ENCODE results near the gene ZBTB42. TPM values are rescaled to one million over a fixed set of nuclear protein-coding genes. Genes with fewer than 3 reads are reported as not detected.
A peak's percentile ranks its signal among the peaks of the same experiment; 100 is the strongest.

ZBTB42 gene
- total RNA-seq, 1 experiment from 2014 or later: 6.4 TPM

DNA sequence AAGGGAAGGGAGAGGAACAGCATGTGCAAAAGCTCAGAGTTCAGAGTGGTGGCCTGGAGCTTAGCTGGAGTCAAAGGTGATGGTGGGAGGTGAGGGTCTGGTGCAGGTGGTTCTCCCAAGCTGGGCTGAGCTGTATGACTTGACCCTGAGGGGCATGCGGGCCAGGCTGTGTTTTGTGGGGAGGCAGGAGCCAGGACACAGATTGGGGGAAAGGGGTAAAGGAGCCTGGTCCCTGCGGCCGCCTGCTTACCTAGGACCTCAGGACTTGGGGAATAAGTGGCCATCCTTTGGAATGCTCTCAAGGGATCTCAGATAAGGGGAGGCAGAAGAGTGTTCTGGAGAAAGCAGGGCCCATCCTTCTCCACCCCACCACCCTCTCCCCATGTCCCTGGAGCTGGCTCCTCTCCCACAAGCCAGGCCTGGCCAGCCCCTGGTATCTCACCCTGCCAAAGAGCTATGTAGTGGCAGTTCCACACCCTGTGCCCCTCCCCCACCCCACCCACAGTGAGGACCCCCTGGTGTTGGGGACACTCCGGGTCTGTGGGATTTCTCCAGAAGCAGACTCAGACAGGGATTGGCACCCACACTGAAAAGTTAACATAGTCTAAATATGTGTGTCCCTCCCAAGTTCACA is 44.2 kb downstream of the ZBTB42 start:
- Mint-ChIP-seq H3K27ac (no peak overlapping the region), H3K4me3 (0 out of 2 replicates have a peak overlapping the region, but pooled peaks have one; percentile 75), H3K27me3 (ENCODE audit: low read depth) (peaks cover 63% of the 10 kb centered on the region), H3K36me3 (peaks cover 5% of the 10 kb centered on the region), H3K9me3 (0 out of 2 replicates have a peak, but pooled peaks cover 3% of the 10 kb centered on the region), H3K4me1 (peaks cover 13% of the 10 kb centered on the region)
- ATAC-seq (no peak), DNase-seq (ENCODE audit: low spot score) (no peak)
- POLR2A ChIA-PET: interaction anchor here (2.7 kb wide), 1 partner anchor 19 kb away, joined by 7 read pairs; no protein-coding TSS in a partner anchor
- TF ChIP-seq STAT6 (CRISPR knock-in tag; conservative IDR thresholded peaks at IDR 0.05; ENCODE audit: low read depth): no peak
- no peak for TF ChIP-seq FOXK1 (CRISPR knock-in tag; IDR thresholded peaks at IDR 0.05)
- no peak for TF ChIP-seq NR1H2 (CRISPR knock-in tag; IDR thresholded peaks at IDR 0.05)
- no peak for TF ChIP-seq KAT7 (CRISPR knock-in tag; IDR thresholded peaks at IDR 0.05; ENCODE audit: borderline replicate concordance)
- no peak for TF ChIP-seq MXD4 (CRISPR knock-in tag; IDR thresholded peaks at IDR 0.05; ENCODE audit: borderline replicate concordance)
- no peak for TF ChIP-seq SOX15 (CRISPR knock-in tag; IDR thresholded peaks at IDR 0.05)
- no peak for TF ChIP-seq TCF7 (CRISPR knock-in tag; IDR thresholded peaks at IDR 0.05; ENCODE audit: low read depth)
- TF ChIP-seq ELF4 (CRISPR knock-in tag; IDR thresholded peaks at IDR 0.05; ENCODE audit: low read depth): no peak
- no peak for TF ChIP-seq SMAD3 (CRISPR knock-in tag; IDR thresholded peaks at IDR 0.05; ENCODE audit: borderline replicate concordance)
- no peak for TF ChIP-seq E2F4 (CRISPR knock-in tag; IDR thresholded peaks at IDR 0.05; ENCODE audit: borderline replicate concordance, low read depth)
- TF ChIP-seq ZNF671 (CRISPR knock-in tag; IDR thresholded peaks at IDR 0.05): no peak
- TF ChIP-seq SP1 (CRISPR knock-in tag; conservative IDR thresholded peaks at IDR 0.05): no peak
- no peak for TF ChIP-seq GRHL2 (CRISPR knock-in tag; IDR thresholded peaks at IDR 0.05; ENCODE audit: insufficient replicate concordance, severe bottlenecking)
- no peak for TF ChIP-seq ZNF512 (CRISPR knock-in tag; IDR thresholded peaks at IDR 0.05; ENCODE audit: borderline replicate concordance)
- TF ChIP-seq CREB1 (CRISPR knock-in tag; IDR thresholded peaks at IDR 0.05): no peak
- TF ChIP-seq JAZF1 (CRISPR knock-in tag; IDR thresholded peaks at IDR 0.05): no peak
- no peak for TF ChIP-seq ZNF423 (CRISPR knock-in tag; IDR thresholded peaks at IDR 0.05)
- CTCF ChIA-PET: interaction anchor here (0.6 to 8.3 kb wide), 6 partner anchors 11 to 88 kb away, joined by 3 to 68 read pairs (median 6); no protein-coding TSS in a partner anchor

GRCh38 chr14:104845834-104846441 is 45.0 kb downstream of the ZBTB42 start:
- no peak overlapping the region for H3K4me3 Mint-ChIP-seq
- ChIA-PET POLR2A (no interaction called here), CTCF (interaction anchor here (1.2 to 8.3 kb wide), 4 partner anchors 18 to 87 kb away, joined by 3 to 68 read pairs (median 13); partner anchors contain the start of gene CEP170B)
- ATAC-seq: no peak
- H3K4me1 Mint-ChIP-seq: peaks cover 13% of the 10 kb centered on the region
- no peak for DNase-seq (ENCODE audit: low spot score)
- no peak overlapping the region for H3K27ac Mint-ChIP-seq
- peaks cover 58% of the 10 kb centered on the region for H3K27me3 Mint-ChIP-seq (ENCODE audit: low read depth)
- H3K36me3 Mint-ChIP-seq: peaks cover 5% of the 10 kb centered on the region
- 0 out of 2 replicates have a peak, but pooled peaks cover 3% of the 10 kb centered on the region for H3K9me3 Mint-ChIP-seq
- TF ChIP-seq TP53 (CRISPR knock-in tag; IDR thresholded peaks at IDR 0.05) (no peak), FOXJ3 (CRISPR knock-in tag; IDR thresholded peaks at IDR 0.05; ENCODE audit: borderline replicate concordance) (no peak), MXD4 (CRISPR knock-in tag; IDR thresholded peaks at IDR 0.05; ENCODE audit: borderline replicate concordance) (no peak), ELF4 (CRISPR knock-in tag; IDR thresholded peaks at IDR 0.05; ENCODE audit: low read depth) (no peak), TCF7 (CRISPR knock-in tag; IDR thresholded peaks at IDR 0.05; ENCODE audit: low read depth) (no peak), ZNF317 (CRISPR knock-in tag; IDR thresholded peaks at IDR 0.05; ENCODE audit: borderline replicate concordance, low read depth) (no peak), TEAD1 (CRISPR knock-in tag; IDR thresholded peaks at IDR 0.05) (no peak), AR (CRISPR knock-in tag; IDR thresholded peaks at IDR 0.05) (no peak), MYBL2 (CRISPR knock-in tag; IDR thresholded peaks at IDR 0.05) (no peak)

Measured in WTC11 (cell line).